ENCODE results near the gene GRIK4. TPM values are rescaled to one million over a fixed set of nuclear protein-coding genes. Genes with fewer than 3 reads are reported as not detected.

Gene GRIK4
- total and polyA plus RNA-seq, 4 donors = 0.05 to 0.25 (median 0.06) TPM; not detected in 1

- Histone ChIP-seq H3K4me3 (ENCODE audit: low read depth in 1 of 3, low read length in 3 of 3) (no peak overlapping the region), H3K27ac (ENCODE audit: low read depth in 1 of 2, low read length in 2 of 2) (no peak overlapping the region), H3K36me3 (ENCODE audit: control insufficient read depth in 4 of 4, insufficient read depth in 3 of 4, low read depth in 1 of 4, low read length in 3 of 4) (no peaks in the 10 kb centered on the region), H3K27me3 (ENCODE audit: control insufficient read depth in 4 of 4, insufficient read depth in 4 of 4, low read length in 3 of 4) (peaks cover 0 to 2% (median 0%) of the 10 kb centered on the region in 4 donors), H3K9ac (ENCODE audit: low read depth in 1 of 2, low read length in 2 of 2) (no peak overlapping the region), H3K4me1 (ENCODE audit: control insufficient read depth in 4 of 4, insufficient read depth in 4 of 4, low read length in 3 of 4) (no peaks in the 10 kb centered on the region), H3K9me3 (ENCODE audit: control insufficient read depth in 4 of 4, low read length in 3 of 4) (peaks cover 4 to 12% (median 6%) of the 10 kb centered on the region in 4 donors)
- DNase-seq (ENCODE audit: low spot score) = no peak
- TF ChIP-seq FOXA1 (IDR thresholded peaks at IDR 0.05) (no peak), EGR1 (IDR thresholded peaks at IDR 0.05; ENCODE audit: low read depth in 2 of 2) (no peak), YY1 (IDR thresholded peaks at IDR 0.05) (no peak), ZBTB33 (IDR thresholded peaks at IDR 0.05) (no peak), JUND (IDR thresholded peaks at IDR 0.05) (no peak), NR2F2 (IDR thresholded peaks at IDR 0.05) (no peak)
- WGBS = 89% methylated on average over 10 of the region's 10 CpGs
Measured at GRCh38 chr11:120940160-120940848, 428.8 kb downstream of the GRIK4 start.

GRCh38 chr11:120941000-120941399 is 429.5 kb downstream of the GRIK4 start:
- Histone ChIP-seq H3K27me3 (ENCODE audit: control insufficient read depth in 4 of 4, insufficient read depth in 4 of 4, low read length in 3 of 4) (peaks cover 0 to 2% (median 0%) of the 10 kb centered on the region in 4 donors), H3K9ac (ENCODE audit: low read depth in 1 of 2, low read length in 2 of 2) (no peak overlapping the region), H3K4me3 (ENCODE audit: low read depth in 1 of 3, low read length in 3 of 3) (no peak overlapping the region), H3K27ac (ENCODE audit: low read depth in 1 of 2, low read length in 2 of 2) (no peak overlapping the region), H3K36me3 (ENCODE audit: control insufficient read depth in 4 of 4, insufficient read depth in 3 of 4, low read depth in 1 of 4, low read length in 3 of 4) (no peaks in the 10 kb centered on the region), H3K9me3 (ENCODE audit: control insufficient read depth in 4 of 4, low read length in 3 of 4) (peaks cover 4 to 15% (median 7%) of the 10 kb centered on the region in 4 donors), H3K4me1 (ENCODE audit: control insufficient read depth in 4 of 4, insufficient read depth in 4 of 4, low read length in 3 of 4) (no peaks in the 10 kb centered on the region)
- no peak for DNase-seq (ENCODE audit: low spot score)
- 75% methylated on average over 4 of the region's 4 CpGs for WGBS
- TF ChIP-seq JUND (IDR thresholded peaks at IDR 0.05) = no peak
- no peak for TF ChIP-seq ATF3 (IDR thresholded peaks at IDR 0.05)
- no peak for TF ChIP-seq YY1 (IDR thresholded peaks at IDR 0.05)
- no peak for TF ChIP-seq RAD21 (IDR thresholded peaks at IDR 0.05)
- no peak for TF ChIP-seq HNF4A (conservative IDR thresholded peaks at IDR 0.05)
- TF ChIP-seq SP1 (IDR thresholded peaks at IDR 0.05) = no peak
- TF ChIP-seq TAF1 (conservative IDR thresholded peaks at IDR 0.05) = no peak
- TF ChIP-seq NR2F2 (IDR thresholded peaks at IDR 0.05) = no peak
- no peak for TF ChIP-seq FOXA1 (IDR thresholded peaks at IDR 0.05)
- no peak for TF ChIP-seq RXRA (IDR thresholded peaks at IDR 0.05)
- no peak for TF ChIP-seq GABPA (IDR thresholded peaks at IDR 0.05 in 1 of 2, conservative IDR thresholded peaks at IDR 0.05 in 1 of 2)
- TF ChIP-seq EGR1 (IDR thresholded peaks at IDR 0.05; ENCODE audit: low read depth in 2 of 2) = no peak
- TF ChIP-seq FOXA2 (IDR thresholded peaks at IDR 0.05) = no peak
- TF ChIP-seq HNF4G (IDR thresholded peaks at IDR 0.05) = no peak
- TF ChIP-seq REST (IDR thresholded peaks at IDR 0.05) = no peak
- TF ChIP-seq CTCF (IDR thresholded peaks at IDR 0.05; ENCODE audit: low read depth, low read length, missing input control) = no peak

Data from liver (tissue), 9 donors.